GM19452 (cell line): ENCODE data around the gene FYN.
"Not testable (repeated sequence)": the region's sequence is repeated elsewhere in the genome, so short reads cannot be mapped to it uniquely, and the experiment has no call there.

Experiments
- ATAC-seq: cut with Tn5 transposase; IDR thresholded peaks from one replicate; pipeline ENCODE4 v1.9.1; 2021; ENCODE audit not compliant: unreplicated experiment

The FYN gene

DNA sequence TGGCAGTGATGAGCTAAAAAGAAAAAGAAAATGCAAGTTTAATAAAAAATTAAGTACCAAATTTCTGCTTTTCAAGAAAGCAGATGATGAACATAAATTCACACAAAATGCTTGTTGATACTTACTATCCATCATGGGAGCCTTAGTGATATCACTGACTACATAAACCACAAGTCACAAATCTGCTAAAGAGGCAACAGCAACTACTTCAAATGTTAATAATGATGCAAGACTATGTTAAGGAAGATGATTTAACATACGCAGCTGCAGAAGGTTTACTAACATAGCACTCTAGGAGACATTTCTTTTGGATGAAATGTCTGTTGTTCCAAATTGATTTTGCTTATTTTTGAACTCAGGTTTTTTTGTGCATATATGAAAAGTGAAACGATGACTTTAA is 18.6 kb downstream of the FYN start:
- no peak for ATAC-seq

DNA sequence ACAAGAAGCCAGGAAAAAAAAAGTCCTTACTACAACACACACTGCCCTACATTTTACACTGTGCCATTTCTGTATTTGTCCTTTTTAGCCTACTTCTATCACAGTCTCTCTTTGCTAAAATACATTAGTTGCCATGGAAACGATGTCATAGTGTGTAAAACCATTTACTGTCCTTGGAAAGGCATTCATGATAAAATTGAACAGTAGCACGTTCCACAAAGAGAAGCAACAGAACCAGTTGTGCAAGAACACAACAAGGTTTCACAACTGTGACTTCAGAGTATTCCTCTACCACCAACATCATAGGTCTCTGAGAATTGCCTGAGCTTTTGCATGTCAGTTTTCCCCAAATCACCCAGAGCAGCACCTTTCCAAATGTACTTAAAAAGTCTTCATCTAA is 20.5 kb downstream of the FYN start:
- no peak for ATAC-seq

DNA sequence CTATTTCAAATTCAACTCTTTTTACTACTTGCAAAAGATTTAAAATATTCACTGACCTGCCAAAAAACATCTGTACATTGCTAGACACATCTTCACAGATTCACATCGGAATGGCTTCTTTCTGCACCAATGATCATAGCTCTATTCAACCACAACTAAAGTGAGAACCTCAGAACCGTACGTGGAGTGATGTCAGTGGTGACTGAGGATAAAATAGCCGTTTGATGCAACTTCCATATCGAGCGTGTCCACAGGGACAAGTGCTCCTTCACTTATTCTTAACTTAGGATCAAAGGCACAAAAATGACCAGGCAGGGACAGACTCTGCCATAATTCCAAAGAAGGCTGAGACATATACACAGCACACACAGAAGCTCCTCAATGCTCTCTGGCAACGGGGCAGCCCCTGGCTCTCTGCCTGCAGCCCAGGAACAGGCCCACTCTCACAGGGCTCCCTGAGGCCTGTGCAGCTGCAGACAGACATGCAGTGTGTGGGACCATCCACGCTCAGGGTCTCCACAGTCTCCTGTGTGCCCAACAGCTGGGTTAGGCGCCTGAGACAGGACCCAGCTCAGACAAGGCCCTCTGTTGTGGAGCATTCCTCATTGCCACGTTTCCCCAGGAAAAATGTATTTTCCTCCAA is 22.8 kb downstream of the FYN start:
- peak; percentile 50 for ATAC-seq

DNA sequence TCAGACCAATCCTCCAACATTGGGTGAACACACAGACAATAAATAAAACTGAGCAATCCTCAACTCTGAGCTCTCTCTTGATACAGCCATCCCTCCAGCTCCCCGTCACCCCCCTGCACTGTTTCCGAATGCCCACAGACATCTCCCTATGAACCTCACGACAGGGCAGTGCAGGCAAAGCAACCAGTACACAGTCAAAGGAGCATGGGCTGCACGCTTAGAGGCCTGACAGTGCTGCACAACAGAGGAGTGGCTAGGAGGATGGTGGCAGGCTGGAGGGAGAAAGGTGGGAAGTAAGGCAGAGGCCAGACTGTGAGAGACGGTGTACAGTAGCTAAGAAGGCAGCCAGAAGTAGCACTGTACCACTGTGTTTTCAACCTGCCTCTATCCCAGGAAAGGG is 24.0 kb downstream of the FYN start:
- no peak for ATAC-seq

DNA sequence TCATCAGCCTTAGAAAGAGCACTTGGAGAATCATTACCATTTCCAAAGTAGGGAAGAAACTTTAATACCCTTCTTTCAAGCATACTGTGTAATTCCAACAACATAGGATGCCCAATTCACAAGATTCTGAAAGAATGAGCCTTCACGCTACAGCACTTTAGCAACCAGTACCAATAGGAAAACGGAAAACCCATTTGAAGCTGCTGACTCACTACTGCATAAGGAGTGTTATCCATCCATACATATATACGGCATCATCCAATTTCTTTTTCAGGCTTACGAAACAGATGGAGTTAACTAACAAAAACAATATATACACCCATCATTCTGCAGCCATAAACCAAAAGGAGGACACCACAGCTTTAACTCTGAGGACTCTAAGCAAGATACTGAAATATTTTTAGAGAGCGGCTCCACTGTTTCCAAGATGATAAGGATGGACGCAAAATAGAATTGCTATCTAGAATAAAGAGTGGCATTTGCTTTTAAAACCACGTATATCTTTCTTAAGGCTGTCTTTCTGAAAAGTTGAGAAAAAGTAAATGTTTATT is 24.9 kb downstream of the FYN start:
- ATAC-seq, result no peak

DNA sequence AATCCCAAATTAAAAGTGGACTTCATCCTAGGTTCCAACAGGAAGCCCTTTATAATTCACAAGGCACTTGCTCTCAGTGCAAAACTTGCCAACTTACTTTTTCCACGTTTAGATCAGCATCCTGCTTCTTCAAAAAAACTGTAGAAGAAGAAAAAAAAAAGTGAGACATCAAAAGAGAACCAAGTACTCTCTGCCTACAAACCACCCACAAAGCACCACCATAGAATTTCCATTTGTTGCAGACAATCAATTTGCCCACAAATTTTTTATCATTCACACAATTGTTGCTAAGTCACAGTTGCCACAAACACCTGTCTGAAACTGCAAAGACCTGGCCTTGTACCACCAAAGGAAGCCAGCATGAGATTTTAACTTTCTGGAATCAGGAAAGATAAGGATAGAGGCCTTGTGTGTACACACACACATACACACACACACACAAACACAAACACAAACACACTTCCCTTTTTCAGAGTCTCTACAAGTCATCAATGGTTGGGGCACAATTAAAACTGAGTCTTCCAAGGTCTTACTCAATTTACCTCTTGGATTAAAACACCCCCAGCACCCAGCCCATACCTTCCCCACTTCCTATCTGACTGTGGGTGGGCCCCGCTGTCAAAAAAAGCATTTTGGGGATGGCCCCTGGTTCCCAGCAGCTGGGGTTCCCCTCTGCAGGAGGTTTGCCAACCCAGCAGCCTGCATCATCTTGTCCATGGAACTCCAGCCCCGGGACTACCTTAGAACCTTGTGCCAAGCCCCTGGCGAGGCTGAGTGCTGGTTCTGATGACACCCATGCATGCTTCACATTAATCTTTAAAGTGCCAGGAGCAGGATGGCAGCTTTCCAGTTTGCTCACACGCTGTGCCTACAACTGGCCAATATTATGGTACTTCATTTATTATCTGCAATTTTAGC is 26.5 kb downstream of the FYN start:
- ATAC-seq, result no peak

DNA sequence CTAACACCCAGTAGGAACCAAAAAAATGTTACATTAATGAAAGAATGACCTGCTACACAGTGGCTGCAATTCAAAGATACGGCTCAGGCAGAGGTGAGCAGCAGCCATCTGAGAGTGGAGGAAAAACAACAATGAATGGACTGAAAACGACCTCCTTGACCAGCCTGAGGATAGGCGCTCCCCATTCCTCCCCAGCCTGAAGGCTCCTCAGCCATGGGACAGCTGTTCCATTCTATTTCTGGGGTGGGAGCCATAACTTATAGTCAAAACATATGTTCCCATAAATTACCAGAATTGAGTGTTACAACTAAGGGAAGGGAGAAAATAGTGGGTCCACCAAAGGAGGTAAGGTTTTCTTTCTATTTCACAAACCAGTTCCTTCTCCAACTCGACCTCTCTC is 27.2 kb downstream of the FYN start:
- no peak for ATAC-seq

DNA sequence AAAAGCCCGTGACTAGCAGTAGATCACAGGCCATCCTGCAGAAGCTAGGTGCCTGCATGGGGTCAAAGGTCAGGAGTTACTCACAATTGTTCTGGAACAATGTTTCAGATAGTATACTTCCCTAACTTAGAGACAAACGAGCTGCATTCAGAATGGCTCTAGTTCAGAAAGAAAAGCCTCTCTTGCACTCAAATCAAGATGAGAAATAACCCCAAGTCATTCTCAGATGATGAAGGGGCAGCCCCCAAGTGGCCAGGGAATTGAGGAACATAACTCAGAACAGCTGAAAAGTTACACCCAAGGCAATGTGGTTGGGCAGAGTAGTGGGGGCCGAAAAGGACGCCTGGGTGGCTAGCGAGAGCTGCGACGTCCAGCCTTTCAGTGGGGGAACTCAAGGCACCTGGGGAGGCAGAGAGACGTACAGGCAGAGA is 27.8 kb downstream of the FYN start:
- ATAC-seq, result peak; percentile 51

DNA sequence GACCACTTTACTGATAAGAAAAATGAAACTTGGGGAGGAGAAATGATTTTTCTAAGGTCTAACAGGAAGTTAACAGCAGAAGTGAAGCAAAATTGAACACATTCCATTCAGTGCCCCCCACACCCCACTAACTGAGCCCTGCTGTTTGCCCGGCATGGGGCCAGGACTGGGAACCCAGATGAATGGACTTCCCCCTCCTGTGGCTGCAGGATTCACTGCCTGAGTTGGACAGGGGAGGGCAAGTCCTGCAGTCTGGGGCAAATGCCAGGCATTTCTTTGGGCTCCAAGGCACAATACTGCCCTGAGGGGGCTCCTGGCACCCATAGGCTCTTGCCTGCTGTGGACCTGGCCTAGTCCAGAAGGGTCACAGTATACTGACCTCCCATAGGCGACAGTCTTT is 28.3 kb downstream of the FYN start:
- ATAC-seq, result no peak

DNA sequence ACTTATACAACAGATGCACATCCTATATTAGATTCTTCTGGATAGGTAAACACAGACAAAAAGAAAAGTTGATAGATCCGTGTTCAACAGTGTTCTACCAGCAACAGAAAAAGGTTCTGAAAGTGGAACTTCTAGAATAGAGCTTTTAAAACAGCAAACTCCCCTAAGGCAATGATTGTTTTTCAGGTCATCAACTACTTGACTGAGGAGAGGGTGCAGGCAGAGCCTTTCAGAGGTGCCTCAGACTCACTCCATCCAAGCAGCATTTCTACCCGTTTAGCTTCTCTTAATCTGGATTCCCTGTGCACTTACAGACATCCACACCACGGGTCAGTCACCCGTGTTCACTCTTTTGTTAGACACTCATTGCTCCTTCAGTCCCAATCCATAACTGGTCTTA is 28.9 kb downstream of the FYN start:
- peak; percentile 39 for ATAC-seq

DNA sequence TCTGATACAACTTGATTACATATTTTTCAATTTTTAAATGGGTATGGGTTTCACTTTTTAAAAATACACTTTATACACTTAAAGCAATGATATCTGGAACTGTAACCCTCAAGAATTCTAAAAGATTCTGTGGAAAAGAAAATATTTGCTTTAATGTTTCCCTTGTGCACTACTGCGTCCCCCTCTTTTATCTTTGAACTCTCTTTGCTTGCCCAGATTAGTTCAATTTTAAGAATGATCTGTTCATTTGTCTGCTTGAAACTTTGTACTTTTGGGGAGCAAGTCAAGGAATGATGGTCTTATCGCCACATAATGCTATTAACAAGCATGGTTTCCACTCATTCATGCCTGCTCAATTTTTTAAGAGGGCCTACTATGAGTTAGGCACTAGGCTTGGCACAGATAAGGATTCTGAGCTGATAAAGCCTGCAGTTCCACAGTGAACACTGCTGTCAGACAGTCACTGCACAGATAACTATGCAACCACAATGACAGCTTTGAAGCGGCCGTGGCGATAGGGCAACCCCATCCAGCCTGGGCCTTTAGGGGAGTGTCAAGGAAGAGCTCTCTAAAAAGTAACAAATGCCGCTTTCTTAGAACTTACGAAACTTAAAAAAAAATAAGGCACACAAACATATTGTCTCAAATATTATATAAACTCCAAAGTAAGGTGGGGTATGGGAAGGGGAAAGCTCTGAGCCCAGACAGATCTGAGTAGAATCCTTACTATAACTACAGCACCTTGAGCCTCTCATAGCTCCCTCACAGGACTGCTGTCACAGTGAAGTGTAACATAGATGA is 29.7 kb downstream of the FYN start:
- ATAC-seq, result no peak

DNA sequence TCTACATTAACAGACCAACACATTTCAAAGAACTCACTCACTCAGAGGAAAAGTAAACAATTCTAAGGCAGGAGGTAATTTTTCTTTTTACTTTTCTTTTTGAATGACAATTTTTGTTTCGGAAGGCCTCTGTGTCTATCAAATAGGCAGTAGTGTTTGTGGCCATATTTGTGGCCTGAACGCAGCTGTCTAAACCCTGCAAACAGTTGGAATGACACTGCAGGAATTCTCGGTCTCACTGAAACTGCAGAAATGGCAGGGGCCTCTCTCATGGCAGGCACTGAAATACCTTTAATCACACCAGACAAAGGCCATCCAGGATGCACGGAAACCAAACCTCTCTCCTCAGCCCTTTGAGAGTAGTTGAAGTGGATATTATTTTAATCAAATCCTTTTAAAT is 30.4 kb downstream of the FYN start:
- no peak for ATAC-seq

DNA sequence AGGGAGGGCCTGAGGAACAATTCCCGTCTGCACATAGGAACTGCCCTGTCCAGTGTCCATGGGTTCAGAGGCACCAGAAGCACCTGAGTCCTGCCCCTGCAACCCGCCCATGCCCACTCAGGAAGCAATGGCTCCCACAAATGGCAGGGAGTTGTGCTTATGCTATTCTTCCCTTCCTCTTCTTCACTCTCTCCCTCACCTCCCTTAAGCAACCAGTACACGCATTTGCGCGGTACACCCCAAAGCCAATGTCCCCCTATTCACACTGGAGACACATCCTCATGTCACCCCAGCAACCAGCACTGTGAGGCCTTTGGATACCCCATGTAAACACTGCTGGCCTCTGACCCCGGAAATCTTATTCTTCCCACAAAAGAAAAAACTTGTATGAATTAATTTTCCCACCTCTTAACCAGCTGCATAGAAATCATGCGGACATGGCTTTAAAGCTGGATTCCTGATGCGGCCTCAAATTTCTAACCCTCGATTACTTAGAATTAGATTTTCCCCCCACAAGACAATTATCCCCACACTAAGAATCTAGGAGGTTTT is 30.9 kb downstream of the FYN start:
- no peak for ATAC-seq

DNA sequence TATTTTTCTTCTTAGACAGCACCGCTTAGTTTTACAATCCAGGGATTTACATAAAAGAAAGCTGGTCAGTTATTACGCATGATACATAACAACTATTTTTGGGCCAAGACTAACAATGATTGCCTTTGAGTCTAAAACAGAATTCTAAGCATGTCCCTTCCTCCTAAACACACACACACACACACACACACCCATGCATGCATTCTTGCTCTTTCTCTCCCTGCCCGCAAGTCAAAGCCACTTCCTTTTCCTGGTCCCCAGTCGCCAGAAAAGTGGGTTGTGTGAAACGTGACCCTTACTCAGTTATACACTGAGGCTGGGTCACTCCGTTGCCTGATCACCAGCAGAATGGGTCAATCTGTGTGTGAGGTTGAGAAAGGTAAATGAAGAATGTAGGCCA is 31.4 kb downstream of the FYN start:
- no peak for ATAC-seq

DNA sequence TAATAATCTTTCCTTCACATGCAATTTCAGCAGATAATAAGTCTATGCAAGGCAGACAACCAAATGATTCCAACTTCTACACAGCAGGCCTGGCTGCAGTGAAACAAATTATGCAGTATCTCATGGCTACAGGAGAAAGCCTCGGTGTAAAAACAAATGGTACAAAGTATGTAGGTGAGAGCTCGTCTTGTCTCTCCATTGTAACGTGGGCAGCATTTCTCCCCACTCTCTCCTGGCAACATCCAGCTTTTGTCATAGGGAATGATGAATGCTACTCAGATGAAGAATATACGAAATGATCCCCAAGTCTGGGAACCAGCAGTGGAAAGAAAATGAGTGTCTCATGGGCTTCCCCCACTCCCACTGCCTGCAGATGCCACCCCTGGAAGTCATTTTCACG is 32.4 kb downstream of the FYN start:
- ATAC-seq, result no peak

DNA sequence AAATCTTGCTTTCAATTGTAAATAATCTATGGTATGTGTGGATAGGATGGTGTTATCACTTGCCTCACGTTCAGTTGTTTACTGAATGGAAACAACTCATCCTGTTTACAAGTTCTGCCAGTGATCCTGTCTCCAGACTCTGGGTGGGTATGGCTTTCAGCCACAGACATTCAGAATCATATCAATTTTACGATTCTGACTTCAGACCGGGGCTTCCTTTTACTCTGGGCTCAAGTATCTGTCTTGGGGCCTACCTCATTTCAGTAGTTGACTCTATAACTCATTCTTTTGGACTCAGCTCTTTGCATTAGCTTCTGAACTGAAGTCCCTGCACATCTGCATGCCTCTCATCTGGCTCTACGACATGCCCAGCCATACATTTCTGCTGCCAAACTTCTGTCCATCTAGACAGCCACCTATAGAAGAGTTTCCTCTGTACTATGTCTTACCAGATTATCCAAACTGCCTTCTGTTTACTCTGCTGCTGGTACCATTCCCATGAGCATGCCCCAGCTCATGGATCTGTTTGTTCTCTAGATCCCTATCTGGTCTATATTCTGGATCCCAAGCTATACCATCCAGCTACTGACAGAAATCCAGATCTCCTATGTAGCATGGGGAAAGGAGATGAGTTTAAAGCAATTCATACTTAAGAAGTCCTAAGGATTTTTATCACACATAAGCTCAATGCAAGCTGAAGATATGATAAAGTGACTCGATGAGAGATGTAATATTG is 34.3 kb downstream of the FYN start:
- no peak for ATAC-seq

DNA sequence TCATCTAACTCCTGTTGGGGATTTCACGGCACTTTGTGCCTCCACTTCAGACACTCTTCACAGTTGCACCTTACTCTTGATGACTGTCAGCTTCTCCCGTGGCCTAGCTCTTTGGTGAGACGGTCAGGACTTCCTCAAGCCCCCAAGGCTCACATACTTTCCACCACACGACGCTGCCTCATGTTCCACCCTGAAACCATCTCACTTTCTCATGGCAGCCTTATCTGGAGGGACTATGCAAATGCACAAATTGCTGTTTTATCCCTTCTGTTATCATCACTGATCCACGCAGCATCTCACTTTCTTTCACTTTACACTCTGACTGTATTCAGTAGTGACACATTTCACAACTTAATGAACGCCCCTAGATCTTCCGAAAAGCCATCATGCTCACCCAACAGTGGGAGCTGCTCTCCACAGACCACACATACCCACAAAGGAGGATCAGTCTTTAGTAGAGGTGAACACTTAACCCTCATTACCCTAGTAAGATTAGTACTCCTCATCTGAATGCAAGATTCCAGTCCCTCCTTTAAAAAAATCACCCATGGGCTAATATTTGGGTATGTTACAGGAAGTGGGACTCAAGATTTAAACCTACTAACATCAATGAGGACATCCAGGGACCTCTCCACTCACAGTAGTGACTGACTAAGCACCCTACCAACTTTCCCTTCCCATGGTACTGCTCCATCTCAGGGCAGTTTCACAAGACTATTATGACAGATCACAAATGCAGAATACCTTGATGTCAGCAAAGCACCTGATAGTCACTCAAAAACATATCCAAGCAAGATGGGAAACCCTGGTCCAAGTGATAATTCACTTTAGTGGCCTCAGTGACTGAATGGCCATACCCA is 35.4 kb downstream of the FYN start:
- ATAC-seq, result peak; percentile 72

DNA sequence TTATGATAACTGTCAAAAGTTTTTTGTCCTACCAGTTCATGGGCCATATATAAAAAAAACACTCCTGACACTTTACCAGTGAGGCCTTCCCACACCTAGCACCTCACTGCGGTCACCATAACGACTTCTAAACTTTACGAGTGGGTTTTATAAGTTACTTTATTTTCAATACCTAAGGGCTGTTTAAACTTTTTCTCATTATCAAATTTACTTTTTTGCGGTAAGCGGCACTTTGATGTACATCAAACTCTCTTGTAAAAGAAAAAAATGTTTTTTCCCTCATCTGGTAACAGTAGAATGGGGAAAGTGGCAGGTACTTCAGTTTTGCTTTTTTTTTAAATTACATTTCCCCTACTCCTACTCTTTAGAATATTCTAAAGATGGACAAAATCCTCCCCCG is 36.2 kb downstream of the FYN start:
- ATAC-seq, result no peak

DNA sequence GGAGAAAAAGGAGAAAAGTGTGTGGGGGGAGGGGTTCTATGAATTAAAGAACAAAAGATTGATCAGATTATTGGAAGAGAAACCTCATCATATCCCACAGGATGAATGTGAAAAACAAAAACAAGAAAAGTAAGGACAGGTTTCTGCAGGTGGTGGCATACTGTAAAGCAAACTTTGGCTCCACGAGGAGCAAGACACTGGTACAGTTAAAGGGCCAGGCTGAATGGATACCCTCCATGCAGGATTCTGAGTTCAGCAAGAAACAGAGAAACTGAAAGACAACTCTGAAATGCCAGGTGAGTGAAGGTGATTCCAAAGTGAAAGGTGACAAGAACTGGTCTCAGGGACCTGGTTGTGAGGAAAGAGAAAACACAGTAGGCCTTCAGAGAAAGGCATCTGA is 37.4 kb downstream of the FYN start:
- ATAC-seq, result no peak

DNA sequence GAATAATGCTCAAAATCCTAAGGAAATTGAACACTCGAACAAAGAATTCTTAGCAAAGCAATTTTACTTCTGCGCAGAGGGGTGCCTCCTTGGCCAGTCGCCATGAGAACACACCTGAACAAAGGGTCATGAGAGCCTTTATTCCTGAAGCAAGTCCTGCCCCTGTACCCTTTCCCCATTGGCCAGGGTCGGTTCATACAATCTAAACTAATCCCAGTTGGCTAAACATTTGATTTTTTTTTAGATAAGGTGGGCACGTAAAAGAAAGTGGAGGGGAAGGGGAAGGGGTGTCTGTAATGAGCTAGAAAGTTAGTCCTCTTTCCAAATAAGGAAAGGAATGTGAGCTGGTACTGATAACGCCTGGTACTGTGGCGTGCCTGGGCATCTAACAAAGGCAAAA is 37.9 kb downstream of the FYN start:
- ATAC-seq, result not testable (repeated sequence)
